ENCODE results near the gene AOC3.

The AOC3 gene

DNA sequence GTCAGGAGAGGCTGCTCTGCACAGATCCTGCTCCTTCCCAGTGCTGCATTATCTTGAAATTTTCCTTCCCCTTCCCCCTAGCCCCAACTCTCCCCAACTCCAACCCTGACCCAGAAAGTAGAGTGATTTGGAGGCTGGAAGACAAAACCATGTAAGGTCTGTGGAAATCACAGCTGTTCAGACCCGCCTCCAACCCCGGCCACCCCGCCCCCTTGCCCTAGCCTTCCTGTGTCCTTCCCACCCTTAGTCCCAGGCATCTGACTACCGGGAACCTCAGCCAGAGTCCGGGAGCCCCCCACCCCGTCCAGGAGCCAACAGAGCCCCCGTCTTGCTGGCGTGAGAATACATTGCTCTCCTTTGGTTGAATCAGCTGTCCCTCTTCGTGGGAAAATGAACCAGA, at the start of gene AOC3:
Gene AOC3 (plus strand): TSS at position 246 of the 400 bp plus-strand sequence. CDS start 145 bp downstream, at position 391.
- DNase-seq (ENCODE audit: low spot score) = no peak

DNA sequence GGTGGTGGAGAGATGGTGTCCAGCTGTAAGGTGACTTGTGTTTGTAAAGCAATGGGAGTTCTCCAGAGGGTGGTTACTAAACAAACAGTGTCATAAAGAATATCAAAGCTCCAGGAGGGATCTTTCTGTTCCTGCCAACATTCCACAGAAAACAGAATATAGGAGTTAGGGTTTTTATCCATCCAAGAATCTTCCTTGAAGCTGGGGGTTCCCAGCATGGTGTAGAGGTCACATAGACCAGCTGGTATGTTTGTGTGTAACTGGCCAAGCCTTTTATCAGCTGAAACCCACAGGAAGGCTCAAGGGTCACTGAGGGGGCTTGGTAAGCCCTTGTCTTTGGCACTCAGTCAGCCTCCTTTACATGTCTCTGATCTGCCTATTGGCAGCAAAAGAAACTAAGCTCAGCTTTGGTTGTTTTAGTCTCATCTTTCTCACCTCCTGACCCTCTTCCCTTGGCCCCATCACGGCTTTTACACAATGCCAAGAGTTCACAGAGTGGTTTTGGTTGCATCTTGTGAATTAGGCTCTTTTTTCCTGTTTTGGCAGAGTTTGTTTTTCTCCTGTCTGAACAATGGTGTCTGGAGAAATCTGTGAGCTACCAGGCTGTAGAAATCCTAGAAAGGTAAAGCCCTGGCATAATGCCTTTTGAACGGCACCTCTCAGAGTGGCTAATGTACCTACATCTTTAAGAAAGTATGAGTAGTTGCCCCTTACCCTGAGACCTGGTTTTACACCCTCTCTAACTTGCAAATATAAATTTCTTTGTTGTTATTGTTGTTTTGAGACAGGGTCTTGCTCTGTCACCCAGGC, 47.7 kb upstream of the AOC3 start:
- no peak for DNase-seq (ENCODE audit: low spot score)

- peak; percentile 49 for DNase-seq (ENCODE audit: low spot score)
These were observed 46.1 kb upstream of the AOC3 start for GRCh38 chr17:42804918-42805367.

DNA sequence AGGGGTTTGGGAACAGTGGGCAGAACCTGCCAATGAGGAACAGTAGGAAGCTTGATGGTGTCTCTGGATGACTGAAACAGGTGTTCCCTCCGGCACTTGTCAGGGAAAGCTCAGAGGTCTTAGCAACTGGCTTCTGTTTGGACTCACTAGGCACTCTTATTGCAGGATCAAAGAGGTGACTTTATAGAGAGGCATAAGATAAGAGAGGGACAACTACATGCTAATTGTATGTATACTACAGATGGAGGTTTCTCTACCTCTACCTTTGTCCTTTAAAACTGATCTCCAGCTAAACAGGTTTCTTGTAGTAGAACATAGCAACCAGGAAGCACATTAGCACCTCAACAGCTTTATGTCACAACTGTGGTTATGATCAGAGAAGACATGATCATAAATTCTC, 44.8 kb upstream of the AOC3 start:
- DNase-seq (ENCODE audit: low spot score) = no peak

DNA sequence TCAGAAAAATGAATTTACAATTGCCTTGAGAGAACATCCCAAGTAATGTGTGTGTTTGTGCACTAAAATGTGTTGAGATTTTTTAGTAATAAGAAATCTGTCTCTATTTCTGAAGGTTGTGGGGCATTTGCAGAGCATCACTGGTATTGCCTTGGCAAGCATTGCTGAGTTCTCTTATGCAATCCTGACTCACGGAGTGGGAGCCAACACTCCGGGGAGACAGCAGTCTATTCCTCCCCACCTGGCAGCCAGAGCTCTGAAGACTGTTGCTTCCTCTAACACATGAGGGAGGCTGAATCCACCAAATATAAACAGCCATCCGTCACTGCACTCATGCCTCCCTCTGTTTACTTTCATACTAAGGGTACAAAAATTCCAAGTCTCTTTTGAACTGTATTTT, 41.7 kb upstream of the AOC3 start:
- no peak for DNase-seq (ENCODE audit: low spot score)

DNA sequence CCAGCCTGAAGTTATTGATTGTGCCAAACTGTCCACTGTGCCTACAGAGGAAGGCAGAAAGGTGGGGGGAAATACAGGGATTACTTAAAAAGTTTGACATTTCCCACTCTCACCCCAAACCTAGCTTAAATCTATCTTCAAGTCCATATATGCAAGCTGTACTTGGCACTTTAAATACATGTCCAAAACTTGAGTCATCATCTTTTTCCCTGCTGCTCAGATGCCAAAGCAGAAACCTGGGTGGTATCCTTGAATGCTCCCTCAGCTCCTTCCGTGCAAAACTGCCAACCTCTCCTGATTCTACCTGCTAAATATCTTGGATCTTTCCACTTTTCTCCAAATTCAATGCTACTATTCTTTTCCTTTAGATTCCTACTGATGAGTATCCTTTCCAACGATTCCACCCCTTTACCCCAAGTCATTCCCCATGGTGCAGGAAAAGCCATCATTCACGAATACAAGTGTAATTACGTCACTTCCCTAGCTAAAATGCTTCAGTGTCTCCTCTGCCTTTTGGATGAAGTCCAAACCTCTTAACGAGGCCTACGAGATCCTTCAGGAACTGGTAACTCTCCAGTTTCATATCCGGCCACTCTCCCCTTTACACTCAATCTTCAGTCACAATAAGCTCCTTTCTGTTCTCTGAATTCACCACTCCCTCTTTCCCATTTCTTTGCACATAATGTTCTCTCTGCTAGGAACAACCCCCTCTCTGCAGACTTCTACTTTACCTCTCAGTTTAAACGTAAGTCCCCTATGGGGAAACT, 36.2 kb upstream of the AOC3 start:
- DNase-seq (ENCODE audit: low spot score) = peak; percentile 96

DNA sequence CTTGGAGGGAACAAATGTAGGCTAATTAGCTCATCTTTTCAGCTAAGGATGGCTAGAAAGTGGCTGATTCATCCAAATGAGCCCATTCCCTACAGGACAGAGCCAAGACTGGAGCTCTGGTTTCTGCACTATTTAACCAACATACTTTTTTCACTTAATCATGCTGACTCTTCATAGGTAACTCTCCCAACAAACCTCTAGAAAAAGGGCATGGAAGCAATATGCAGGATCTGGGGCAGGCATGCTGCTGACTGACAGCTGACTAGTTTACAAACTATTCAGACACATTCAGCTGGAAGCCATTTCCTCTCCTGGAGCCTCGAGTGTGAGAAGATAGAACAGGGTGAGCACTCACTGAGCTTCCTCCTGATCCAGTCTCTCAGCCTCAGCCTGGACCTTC, 33.1 kb upstream of the AOC3 start:
- no peak for DNase-seq (ENCODE audit: low spot score)

DNA sequence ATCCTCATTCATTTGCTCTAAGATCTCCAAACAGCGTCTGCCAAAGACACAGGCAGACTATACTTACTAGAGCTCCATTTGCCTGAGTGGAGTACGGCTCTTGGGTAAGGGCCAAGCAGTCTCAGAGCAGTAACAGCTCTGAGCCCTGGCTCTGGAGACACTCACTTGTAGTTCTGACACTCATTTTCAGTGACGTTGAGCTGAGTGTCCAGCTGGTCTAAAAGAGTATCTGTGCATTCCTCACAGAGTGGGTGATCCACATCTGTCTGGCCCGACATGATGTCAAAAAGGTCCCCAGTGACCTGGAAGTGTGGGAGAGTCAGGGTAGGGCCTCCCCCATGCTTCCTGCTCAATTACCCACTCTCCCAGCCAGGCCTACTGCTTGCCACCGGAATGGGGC, 32.6 kb upstream of the AOC3 start:
- no peak for DNase-seq (ENCODE audit: low spot score)

GRCh38 chr17:42819939-42820535, 31.0 kb upstream of the AOC3 start:
- DNase-seq (ENCODE audit: low spot score) = no peak

- no peak for DNase-seq (ENCODE audit: low spot score)
These were observed 29.8 kb upstream of the AOC3 start for GRCh38 chr17:42821176-42821575.

DNA sequence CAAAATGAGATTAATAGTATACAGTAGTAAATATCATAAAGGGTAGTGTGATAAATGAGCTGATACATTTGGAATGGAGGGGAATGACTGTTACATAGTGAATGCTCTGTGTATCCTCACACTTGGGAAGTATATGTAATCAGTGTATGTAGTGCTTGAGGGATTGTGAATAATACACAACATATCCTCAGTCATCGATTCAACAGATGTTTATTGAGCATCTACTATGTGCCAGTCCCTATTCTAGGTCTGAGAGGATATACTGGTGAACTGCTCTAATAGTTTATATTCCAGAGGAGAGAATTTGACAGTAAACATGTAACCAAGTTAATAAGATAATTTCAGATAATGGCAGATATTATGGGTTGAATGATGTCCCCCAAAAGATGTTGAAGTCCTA, 23.5 kb upstream of the AOC3 start:
- DNase-seq (ENCODE audit: low spot score) = no peak

- DNase-seq (ENCODE audit: low spot score) = peak; percentile 35
These were observed 20.0 kb upstream of the AOC3 start for GRCh38 chr17:42830971-42831370.

DNA sequence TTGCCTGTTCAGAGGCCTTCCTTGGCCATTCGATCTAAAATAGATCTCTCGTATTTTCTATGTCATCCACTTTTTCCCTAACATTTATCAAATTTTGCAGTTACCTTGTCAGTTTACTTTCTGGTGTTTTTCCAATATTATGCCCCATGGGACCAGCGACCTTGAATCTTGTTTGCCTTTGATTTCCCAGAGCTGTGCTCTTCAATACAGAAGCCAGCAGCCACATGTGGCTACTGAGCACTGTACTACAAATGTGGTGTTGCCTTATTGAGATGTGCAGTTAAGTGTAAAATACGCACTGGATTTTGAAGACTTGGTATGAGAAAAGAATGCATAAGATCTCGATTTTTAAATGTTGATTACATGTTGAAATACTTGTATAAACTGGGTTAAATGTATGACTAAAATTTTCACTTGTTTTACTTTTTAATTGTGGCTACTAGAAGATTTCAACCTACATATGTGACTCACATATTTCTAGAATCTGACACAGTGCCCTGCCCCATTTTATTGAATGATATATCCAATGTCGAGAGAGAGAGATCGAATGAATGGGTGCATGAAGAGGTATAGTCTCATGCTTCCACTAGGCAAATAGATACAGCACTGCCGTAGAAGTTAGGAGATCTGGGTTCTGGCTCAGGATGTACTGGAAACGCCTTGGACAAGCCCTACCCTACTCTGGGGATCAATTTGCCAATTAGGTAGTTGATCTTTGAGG, 18.6 kb upstream of the AOC3 start:
- DNase-seq (ENCODE audit: low spot score) = no peak

DNA sequence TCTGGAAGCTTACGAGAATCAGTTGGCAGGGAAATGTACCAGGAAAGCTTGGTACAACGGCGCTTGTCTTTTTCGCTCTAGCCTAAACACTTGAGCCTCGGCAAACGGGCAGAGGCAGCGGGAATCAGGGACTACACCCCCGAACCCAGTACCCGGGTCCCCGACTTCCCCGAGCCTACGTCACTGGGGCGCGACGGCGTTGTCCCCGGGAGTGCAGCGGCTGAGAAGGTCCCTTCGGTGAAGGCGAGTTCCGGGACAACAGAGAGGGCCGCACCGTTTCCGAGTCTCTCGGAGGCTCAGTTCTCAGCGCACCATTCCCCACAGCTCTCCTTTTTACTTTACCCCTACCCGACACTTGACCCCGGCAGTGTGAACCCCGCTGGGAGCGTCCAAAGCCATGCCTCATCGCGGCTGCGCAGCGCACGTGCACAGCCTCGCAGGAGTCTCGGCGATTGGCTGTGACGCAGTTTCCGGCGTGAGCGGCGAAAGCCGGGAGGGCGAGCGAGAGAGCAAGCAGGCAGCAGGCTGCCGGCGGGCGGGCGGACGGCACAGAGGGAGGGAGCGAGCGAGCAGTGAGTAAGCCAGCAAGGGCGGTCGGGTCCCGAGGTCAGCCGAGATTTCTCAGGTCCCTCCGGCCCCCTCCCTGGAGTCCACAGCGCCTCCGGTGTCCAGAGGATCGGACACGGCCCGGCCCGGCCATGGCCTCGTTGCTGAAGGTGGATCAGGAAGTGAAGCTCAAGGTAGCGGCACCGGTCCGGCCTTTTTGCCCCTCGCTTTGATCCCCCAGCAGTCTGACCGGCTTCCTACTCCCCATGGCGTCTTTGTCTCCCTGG, 17.8 kb upstream of the AOC3 start, which contains the start of gene PSME3:
Gene PSME3 (plus strand): TSS at position 464 of the 833 bp plus-strand sequence. CDS start 235 bp downstream, at position 699.
- DNase-seq (ENCODE audit: low spot score) = peak; percentile 90

GRCh38 chr17:42833767-42834422, 17.1 kb upstream of the AOC3 start:
- no peak for DNase-seq (ENCODE audit: low spot score)

- no peak for DNase-seq (ENCODE audit: low spot score)
These were observed 15.3 kb upstream of the AOC3 start for GRCh38 chr17:42835732-42836131.

GRCh38 chr17:42841975-42842685, 8.9 kb upstream of the AOC3 start:
- no peak for DNase-seq (ENCODE audit: low spot score)

DNA sequence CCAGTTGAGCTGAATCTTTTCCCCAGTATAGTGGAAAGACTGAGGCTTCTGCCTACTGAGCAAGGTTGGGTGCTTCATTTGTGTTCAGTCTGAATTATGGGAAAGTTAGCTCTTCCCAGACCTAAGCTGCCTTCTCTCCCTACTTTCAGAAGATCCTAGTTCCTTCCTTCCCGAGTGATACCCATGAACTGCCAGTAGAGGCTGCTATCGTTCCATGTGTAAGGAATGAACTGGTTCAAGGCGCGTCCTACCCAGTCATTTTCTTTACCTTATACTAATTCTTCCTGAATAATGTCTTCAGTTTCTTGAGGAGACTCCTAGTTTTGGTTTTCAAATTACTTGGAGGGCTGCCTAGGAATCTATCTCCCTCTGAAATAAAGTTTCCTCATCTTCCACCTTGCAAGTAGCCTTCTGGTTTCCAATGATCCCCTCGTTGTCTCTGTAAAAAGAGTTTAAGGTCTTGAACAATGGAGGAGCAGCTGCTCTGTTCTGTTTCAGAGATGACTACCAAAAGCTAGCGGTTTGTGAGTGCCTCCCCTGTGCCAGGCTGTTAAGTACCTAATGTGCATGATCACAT, 7.6 kb upstream of the AOC3 start:
- DNase-seq (ENCODE audit: low spot score) = peak; percentile 91

GRCh38 chr17:42844271-42844670, 6.7 kb upstream of the AOC3 start, which contains the start of gene AOC2:
AOC2 (plus strand) TSS chr17:42844580; CDS start chr17:42844627, 47 bp downstream.
- DNase-seq (ENCODE audit: low spot score) = no peak
